IPS-NIHi7 (cell line): ENCODE data around the gene ZMYND11.

ENCODE experiments used
- DNase-seq: peaks from one replicate; pipeline ENCODE4 v3.0.0; 2012; ENCODE audit warnings: mixed read lengths; ENCODE audit errors: extremely low spot score

Gene ZMYND11

GRCh38 chr10:135132-135600 is at the start of gene ZMYND11:
ZMYND11 (plus strand) TSS chr10:135455; CDS start chr10:180013, 44,558 bp downstream.
- DNase-seq: peak; percentile 72

- no peak for DNase-seq
Observed at GRCh38 chr10:86031-86430, 49.2 kb upstream of the ZMYND11 start.

DNA sequence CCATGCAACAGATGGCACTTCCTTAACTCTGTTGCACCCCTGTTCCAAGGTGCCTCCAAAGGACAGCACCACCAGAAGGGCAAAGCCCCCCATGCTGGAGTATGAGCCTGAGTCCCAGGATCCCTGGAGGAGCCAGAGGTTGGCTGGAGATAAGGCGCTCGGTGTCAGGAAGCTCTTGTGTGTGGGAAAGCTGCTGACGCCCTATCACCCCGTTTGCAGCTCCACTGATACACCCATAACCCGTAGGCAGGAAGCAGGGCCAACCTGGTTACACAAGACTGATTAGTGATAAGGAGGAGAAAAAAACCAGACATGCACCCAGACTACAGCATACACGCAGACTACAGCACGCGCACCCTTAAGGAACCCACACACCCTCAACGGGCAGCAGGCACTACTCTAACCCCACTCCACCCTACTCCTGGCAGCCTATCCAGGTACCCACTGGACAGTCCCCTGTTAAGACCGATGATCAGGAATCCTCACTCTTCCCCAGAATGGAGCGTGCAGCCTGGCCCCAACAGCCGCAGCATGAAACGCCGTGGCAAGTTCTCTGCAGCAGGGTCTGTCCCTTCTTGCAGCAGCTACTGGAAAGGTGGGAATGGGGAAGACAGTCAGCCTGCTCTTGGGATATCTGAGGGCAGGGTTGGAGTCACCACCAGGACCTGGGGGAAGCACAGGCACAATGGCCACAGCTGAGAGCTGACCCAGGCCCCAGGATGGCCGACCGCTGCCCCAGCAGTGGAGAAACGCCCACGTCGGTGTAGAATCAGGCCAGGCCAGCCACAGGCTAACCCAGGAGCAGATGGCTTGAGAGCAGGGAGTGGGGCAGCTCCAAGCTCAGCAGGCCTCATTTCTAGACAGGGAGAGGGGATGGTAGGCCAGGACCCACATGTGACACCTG is 47.8 kb upstream of the ZMYND11 start:
- no peak for DNase-seq

DNA sequence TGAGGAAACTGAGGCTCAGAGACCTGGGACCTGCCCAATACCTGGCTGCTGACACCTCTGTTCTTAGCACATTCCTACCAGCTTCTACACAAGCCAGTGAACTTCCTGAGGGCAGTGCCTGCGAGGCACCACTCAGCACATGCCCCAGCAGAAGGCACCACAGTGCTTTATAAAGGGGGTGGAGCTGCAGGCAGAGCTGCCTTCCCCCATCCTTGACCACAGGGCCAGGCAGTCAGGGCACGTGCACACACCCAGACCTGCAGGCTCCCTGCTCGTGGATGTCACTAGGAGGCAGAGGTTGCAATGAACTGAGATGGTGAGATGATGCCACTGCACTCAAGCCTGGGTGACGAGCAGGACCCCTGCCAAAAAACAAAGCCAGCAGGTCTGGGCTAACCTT is 47.0 kb upstream of the ZMYND11 start:
- DNase-seq: no peak

- no peak for DNase-seq
Observed at GRCh38 chr10:89248-89647, 46.0 kb upstream of the ZMYND11 start.

DNA sequence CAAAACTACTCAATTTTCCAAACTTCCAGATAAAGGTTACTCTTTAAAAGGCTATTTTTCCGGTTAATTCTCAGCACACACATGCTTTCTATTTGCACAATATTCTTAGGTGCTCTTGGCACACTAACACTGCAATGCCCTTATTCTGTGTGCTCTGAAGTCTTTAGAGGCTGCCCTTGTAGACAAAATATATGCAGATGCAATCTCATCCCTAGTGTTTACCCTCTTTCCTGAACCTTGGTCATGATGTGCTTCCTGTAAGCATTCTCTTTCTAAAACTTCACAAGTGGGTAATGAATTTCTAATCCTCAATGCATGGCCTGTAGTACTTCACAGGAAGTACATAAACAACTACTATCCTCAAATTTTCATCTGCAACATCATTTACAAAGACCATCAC is 45.1 kb upstream of the ZMYND11 start:
- DNase-seq: no peak

GRCh38 chr10:91313-91712 is 43.9 kb upstream of the ZMYND11 start:
- DNase-seq: no peak

- DNase-seq: no peak
Observed at GRCh38 chr10:92153-92552, 43.1 kb upstream of the ZMYND11 start.

DNA sequence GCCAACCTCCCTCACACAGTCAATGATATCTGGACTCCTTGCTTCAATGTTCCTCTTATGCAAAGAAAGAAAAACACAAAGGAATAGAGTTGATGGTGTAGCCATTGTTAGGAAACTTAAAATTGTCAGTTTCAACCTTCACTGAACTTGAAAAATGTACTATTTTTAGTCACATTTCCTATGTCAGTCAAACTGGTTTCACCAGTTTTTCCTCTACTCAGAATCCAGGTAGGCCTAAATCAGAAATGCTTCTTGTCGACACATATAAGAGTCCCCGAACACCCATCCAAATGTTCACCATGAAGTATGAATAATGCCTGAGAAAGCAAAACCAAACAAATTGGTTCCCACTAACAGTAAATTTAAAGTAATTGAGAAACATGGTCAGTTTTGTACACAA is 42.4 kb upstream of the ZMYND11 start:
- DNase-seq: no peak

DNA sequence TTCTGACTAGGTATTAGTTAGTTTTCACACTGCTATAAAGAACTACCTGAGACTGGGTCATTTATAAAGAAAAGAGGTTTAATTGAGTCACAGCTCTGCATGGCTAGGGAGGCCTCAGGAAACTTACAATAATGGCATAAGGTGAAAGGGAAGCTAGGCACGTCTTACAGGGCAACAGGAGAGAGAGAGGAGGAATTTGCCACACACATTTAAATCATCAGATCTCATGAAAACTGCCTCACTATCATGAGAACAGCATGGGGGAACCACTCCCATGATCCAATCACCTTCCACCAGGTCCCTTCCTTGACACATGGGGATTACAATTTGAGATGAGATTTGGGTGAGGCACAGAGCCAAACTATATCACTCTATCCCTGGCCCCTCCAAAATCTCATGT is 40.6 kb upstream of the ZMYND11 start:
- DNase-seq: no peak

DNA sequence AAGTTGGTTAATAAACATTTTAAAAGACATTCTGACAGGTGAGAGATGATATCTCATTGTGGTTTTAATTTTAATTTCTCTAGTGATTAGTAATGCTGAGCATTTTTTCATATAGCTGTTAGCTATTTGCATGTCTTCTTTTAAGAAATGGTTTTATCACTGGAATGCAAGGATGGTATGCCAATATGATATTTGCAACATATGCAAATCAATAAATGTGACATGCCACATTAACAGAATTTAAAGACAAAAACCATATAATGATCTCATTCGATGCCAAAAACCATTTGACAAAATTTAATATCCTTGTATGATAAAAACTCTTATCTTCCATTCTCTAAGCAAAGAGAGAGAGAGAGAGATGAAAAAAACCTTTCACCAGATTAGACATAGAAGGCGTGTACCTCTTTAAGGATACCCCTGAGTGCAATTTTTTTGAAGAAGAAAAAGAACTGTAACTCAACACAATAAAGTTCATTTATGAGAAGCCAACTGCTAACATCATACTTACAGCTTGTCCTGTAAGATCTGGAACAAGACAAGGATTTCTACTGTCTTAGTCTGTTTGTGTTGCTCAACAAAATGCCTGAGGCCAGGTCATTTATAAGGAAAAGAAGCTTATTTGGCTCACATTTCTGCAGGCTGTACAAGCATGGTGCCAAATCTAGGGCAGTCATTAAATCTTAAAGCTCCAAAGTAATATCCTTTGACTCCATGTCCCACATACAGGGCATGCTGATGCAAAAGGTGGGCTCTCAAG is 39.7 kb upstream of the ZMYND11 start:
- DNase-seq: no peak

- DNase-seq: no peak
Observed at GRCh38 chr10:96466-96865, 38.8 kb upstream of the ZMYND11 start.

GRCh38 chr10:104416-104815 is 30.8 kb upstream of the ZMYND11 start:
- no peak for DNase-seq

GRCh38 chr10:104862-105565 is 30.2 kb upstream of the ZMYND11 start:
- no peak for DNase-seq

DNA sequence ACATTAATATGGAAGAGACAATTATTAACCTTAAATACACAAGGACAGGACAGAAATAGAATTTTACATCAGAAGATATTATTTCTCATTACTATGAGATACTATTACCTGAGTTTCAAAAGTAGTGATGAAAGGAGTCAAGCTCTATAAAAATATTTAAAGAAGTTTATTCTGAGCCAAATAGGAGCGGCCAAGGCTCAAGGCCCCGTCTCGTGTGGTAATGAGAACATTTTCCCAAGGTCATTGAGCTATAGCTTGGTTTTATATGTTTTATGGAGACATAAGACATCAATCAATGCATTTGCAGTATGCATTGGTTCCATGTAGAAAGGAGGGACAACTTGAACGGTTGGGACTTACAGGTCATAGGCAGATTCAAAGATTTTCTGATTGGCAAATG is 29.4 kb upstream of the ZMYND11 start:
- no peak for DNase-seq

DNA sequence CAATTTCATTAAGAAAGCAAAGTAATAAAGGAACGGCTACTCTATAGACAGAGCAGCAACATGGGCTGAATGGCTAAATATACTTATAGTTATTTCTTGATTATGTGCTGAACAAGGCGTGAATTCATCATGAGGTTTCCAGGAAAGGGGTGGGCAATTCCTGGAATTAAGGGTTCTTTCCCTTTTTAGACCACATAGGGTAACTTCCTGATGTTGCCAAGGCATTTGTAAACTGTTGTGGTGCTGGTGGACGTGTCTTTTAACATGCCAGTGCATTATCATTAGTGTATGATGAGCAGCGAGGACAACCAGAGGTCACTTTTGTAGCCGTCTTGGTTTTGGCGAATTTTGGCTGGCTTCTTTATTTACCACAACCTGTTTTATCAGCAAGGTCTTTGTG is 28.5 kb upstream of the ZMYND11 start:
- no peak for DNase-seq

- DNase-seq: no peak
Observed at GRCh38 chr10:112246-112645, 23.0 kb upstream of the ZMYND11 start.

- no peak for DNase-seq
Observed at GRCh38 chr10:124874-125273, 10.4 kb upstream of the ZMYND11 start.

GRCh38 chr10:127612-128432 is 7.4 kb upstream of the ZMYND11 start:
- no peak for DNase-seq

- no peak for DNase-seq
Observed at GRCh38 chr10:129810-130209, 5.4 kb upstream of the ZMYND11 start.
